ENCODE results near the gene LSM5.

The LSM5 gene

DNA sequence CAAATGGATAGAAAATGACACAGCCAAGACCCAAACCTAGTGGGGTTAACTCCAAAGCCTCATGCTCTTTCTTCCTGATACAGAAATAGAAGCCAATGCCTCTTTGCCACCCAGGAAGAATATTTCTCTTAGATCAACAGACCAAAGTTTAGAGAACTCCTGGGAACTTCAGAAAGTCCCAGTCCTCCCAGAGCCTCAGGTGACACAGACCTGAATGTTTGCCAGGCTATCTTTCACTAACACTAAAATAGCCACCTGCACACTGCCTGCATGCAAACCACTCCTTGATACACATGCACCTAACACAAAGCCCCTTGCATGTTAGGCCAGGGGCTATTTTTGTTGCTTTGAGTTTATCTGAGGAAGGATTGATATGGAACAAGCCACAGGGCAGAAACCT, 27.7 kb downstream of the LSM5 start:
- no peak for DNase-seq (ENCODE audit: low spot score)

DNA sequence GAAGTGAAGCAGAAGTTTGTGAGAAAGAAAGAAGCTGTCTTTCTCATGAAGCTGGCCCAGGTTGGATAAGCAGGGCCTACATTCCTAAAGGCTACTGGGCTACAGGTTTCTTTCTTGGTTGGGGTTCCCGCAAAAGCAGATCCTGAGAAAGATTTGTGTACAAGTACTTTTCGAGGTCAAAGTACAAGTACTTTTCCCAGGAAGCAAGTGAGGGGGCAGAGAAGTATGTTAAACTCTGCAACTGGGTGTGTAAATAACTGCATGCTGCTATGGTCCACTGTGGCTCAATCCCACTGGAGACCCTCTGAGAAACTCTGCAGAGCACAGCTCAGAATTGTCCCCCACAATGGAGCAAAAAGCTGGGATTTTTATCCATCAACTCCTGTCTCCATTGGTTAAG, 28.7 kb downstream of the LSM5 start:
- DNase-seq (ENCODE audit: low spot score) = no peak

DNA sequence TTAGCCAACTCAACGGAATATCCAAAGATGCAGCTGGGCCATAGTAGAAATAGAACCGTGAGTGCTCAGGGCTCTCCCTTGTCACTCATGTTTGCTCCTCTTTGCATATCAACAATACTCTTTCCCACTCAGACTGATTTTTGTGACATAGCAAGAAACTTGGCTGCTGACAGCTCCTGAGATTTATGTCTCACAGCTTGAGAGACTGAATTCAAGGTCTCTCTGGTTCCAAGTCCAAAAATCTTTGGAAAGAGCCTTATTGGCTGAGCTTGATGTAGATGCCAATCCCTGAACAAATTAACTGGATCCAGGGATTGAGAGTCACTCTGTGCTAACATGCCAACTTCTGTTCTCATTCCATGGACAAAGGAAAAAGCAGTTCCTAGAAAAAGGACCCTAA, 30.4 kb downstream of the LSM5 start:
- DNase-seq (ENCODE audit: low spot score) = no peak

DNA sequence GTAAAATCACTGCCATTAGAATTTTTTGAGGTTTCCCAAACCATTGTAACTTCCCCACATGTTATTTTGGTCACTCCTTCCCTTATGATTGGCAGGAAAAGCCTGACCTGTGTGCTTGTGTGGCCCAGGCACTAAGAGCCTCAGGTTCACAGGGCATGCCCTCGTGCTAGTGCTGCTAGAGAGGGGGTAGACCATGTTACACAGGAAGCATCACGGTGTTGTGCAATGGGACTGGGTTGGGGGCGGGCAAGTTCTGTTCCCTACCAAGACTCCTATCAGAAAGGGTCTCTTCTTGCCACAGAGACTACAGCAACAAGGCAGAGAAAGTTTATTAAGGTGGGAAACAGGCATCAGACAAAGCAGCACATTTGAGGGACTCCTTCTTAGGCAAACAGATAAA, 32.2 kb downstream of the LSM5 start:
- DNase-seq (ENCODE audit: low spot score) = no peak

DNA sequence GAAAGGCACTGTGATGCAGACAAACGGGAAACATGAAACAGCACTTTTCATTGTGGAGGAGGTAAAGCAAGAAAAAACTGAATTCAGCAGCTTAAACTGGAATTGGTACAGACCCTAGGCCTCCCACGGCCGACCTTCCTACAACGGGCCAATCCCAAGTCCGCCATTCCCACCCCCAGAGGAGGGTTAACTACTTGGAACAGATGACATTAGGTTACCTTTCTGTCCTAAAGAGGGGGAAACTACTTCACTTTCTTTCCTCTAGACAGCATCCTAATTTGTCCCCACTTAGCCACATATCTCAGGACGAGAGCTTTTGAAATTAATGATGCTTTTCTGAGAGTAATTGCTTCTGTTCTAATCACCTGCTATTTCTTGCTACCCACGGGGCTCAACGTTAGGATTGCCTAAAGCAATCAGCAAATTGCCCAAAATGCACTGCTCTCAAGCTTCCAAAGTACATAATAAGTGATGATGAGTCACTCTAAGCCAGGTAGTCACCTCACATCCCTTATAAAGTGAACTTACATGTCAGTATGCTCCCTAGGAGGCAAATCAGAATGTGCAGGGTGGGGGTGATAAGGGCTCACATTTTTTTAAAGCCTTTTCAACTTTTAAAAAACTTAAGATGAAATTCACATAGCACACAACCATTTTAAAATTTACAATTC, 36.7 kb downstream of the LSM5 start:
- DNase-seq (ENCODE audit: low spot score) = no peak

DNA sequence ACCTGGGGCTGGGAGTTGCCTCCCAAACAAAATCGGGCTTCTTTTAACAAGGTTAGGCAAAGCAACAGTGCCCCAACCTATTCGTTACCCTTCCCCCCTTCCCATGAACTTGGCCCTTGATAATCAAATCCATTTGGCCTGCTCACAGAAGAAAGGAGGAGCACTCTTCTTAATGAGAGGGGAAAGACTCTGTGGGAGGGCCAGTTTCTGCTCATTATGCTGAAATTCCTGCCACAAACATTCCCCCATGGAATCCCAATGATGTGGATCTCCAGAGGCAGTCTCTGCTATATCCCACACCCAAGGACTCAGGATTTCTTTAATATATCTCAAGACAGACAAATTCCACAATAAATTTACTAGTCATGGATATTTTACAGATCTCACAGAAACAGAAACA, 43.0 kb downstream of the LSM5 start:
- DNase-seq (ENCODE audit: low spot score) = no peak

DNA sequence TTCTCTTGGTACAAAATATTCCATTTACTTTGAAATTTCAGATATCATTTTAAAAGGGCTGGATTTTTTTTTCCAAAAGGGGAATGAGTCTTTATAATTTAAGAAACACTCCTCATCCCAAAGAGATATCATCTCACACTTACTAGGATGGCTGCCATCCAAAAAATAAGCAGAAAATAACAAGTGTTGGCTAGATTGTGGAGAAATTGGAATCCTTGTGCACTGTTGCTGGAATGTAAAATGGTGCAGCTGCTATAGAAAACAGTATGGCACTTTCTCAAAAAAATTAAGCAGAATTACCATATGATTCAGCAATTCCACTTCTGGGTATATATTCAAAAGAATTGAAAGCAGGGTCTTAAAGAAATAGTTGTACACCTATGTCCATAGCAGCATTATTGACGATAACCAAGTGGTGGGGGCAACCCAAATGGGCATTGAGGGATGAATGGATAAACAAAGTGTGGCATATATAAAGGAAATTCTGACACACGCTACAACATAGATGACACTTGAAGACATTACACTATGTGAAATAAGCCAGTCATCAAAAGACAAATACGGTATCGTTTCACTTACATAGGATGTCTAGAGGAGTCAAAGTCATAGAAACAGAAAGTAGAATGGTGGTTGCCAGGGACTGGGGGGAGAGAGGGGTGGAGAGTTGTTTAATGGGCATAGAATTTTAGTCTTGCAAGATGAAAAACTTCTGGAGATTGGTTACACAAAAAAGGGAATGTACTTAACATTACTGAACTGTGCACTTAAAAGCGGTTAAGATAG, 53.8 kb downstream of the LSM5 start:
- DNase-seq (ENCODE audit: low spot score) = no peak
